ENCODE results near the gene TNPO1. TPM values are rescaled to one million over a fixed set of nuclear protein-coding genes. Genes with fewer than 3 reads are reported as not detected.

Gene TNPO1
- total and polyA plus RNA-seq, 9 of the 15 experiments (the other 6 are each of a cell fraction or from before 2014, with no cell fraction given): 20.8 to 176 (median 97.9) TPM

GRCh38 chr5:72817076-72817481 is 618 bp downstream of the TNPO1 start (continued):
- TF ChIP-seq, protein P1, sequence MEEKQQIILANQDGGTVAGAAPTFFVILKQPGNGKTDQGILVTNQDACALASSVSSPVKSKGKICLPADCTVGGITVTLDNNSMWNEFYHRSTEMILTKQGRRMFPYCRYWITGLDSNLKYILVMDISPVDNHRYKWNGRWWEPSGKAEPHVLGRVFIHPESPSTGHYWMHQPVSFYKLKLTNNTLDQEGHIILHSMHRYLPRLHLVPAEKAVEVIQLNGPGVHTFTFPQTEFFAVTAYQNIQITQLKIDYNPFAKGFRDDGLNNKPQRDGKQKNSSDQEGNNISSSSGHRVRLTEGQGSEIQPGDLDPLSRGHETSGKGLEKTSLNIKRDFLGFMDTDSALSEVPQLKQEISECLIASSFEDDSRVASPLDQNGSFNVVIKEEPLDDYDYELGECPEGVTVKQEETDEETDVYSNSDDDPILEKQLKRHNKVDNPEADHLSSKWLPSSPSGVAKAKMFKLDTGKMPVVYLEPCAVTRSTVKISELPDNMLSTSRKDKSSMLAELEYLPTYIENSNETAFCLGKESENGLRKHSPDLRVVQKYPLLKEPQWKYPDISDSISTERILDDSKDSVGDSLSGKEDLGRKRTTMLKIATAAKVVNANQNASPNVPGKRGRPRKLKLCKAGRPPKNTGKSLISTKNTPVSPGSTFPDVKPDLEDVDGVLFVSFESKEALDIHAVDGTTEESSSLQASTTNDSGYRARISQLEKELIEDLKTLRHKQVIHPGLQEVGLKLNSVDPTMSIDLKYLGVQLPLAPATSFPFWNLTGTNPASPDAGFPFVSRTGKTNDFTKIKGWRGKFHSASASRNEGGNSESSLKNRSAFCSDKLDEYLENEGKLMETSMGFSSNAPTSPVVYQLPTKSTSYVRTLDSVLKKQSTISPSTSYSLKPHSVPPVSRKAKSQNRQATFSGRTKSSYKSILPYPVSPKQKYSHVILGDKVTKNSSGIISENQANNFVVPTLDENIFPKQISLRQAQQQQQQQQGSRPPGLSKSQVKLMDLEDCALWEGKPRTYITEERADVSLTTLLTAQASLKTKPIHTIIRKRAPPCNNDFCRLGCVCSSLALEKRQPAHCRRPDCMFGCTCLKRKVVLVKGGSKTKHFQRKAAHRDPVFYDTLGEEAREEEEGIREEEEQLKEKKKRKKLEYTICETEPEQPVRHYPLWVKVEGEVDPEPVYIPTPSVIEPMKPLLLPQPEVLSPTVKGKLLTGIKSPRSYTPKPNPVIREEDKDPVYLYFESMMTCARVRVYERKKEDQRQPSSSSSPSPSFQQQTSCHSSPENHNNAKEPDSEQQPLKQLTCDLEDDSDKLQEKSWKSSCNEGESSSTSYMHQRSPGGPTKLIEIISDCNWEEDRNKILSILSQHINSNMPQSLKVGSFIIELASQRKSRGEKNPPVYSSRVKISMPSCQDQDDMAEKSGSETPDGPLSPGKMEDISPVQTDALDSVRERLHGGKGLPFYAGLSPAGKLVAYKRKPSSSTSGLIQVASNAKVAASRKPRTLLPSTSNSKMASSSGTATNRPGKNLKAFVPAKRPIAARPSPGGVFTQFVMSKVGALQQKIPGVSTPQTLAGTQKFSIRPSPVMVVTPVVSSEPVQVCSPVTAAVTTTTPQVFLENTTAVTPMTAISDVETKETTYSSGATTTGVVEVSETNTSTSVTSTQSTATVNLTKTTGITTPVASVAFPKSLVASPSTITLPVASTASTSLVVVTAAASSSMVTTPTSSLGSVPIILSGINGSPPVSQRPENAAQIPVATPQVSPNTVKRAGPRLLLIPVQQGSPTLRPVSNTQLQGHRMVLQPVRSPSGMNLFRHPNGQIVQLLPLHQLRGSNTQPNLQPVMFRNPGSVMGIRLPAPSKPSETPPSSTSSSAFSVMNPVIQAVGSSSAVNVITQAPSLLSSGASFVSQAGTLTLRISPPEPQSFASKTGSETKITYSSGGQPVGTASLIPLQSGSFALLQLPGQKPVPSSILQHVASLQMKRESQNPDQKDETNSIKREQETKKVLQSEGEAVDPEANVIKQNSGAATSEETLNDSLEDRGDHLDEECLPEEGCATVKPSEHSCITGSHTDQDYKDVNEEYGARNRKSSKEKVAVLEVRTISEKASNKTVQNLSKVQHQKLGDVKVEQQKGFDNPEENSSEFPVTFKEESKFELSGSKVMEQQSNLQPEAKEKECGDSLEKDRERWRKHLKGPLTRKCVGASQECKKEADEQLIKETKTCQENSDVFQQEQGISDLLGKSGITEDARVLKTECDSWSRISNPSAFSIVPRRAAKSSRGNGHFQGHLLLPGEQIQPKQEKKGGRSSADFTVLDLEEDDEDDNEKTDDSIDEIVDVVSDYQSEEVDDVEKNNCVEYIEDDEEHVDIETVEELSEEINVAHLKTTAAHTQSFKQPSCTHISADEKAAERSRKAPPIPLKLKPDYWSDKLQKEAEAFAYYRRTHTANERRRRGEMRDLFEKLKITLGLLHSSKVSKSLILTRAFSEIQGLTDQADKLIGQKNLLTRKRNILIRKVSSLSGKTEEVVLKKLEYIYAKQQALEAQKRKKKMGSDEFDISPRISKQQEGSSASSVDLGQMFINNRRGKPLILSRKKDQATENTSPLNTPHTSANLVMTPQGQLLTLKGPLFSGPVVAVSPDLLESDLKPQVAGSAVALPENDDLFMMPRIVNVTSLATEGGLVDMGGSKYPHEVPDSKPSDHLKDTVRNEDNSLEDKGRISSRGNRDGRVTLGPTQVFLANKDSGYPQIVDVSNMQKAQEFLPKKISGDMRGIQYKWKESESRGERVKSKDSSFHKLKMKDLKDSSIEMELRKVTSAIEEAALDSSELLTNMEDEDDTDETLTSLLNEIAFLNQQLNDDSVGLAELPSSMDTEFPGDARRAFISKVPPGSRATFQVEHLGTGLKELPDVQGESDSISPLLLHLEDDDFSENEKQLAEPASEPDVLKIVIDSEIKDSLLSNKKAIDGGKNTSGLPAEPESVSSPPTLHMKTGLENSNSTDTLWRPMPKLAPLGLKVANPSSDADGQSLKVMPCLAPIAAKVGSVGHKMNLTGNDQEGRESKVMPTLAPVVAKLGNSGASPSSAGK (IDR thresholded peaks at IDR 0.05): no peak
- TF ChIP-seq, protein P2, sequence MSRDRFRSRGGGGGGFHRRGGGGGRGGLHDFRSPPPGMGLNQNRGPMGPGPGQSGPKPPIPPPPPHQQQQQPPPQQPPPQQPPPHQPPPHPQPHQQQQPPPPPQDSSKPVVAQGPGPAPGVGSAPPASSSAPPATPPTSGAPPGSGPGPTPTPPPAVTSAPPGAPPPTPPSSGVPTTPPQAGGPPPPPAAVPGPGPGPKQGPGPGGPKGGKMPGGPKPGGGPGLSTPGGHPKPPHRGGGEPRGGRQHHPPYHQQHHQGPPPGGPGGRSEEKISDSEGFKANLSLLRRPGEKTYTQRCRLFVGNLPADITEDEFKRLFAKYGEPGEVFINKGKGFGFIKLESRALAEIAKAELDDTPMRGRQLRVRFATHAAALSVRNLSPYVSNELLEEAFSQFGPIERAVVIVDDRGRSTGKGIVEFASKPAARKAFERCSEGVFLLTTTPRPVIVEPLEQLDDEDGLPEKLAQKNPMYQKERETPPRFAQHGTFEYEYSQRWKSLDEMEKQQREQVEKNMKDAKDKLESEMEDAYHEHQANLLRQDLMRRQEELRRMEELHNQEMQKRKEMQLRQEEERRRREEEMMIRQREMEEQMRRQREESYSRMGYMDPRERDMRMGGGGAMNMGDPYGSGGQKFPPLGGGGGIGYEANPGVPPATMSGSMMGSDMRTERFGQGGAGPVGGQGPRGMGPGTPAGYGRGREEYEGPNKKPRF (IDR thresholded peaks at IDR 0.05; ENCODE audit: low read depth, low read length): no peak
- no peak for TF ChIP-seq GABPA (tag; conservative IDR thresholded peaks at IDR 0.05; ENCODE audit: low read depth)
- 0 out of 4 replicates have a peak, but pooled peaks of 1 of the 2 experiments have one; percentile 2 for TF ChIP-seq TEAD1 (CRISPR knock-in tag; IDR thresholded peaks at IDR 0.05)
- no peak for TF ChIP-seq MTA3 (IDR thresholded peaks at IDR 0.05; ENCODE audit: borderline replicate concordance)
